WTC11 (cell line): ENCODE data around the gene TMEM165. TPM values are rescaled to one million over a fixed set of nuclear protein-coding genes. Genes with fewer than 3 reads are reported as not detected.
A peak's percentile ranks its signal among the peaks of the same experiment; 100 is the strongest.

Experiments used
- ATAC-seq: fragments of 200-7000 bp; cut with Tn5 transposase; 2 replicates; pipeline ENCODE4 v1.10.0; 2021; ENCODE audit warnings: mild to moderate bottlenecking, moderate library complexity
- CTCF ChIA-PET: fragments of 300-600 bp; sonication (Branson Sonifier 250); formaldehyde crosslinking; loops from one replicate; lab custom pipeline; 2021; ENCODE audit warnings: antibody characterized with exemption; lab: Charles Lee
- POLR2A ChIA-PET: fragments of 350-600 bp; sonication (Branson Sonifier 250); formaldehyde crosslinking; loops from one replicate; lab custom pipeline; 2021; ENCODE audit warnings: antibody characterized with exemption; lab: Charles Lee
- DNase-seq: peaks from one replicate; pipeline ENCODE4 v3.0.0; 2021; ENCODE audit warnings: low spot score
- H3K27ac Mint-ChIP-seq: 2 replicates; pipeline ENCODE4 v1.8.0; 2021; ENCODE audit warnings: mixed read lengths
- H3K27me3 Mint-ChIP-seq: 2 replicates; pipeline ENCODE4 v1.8.0; 2021; ENCODE audit warnings: low read depth, mild to moderate bottlenecking, moderate library complexity, mixed read lengths
- H3K36me3 Mint-ChIP-seq: 2 replicates; pipeline ENCODE4 v1.8.0; 2021; ENCODE audit warnings: mixed read lengths
- H3K4me1 Mint-ChIP-seq: 2 replicates; pipeline ENCODE4 v1.8.0; 2022; ENCODE audit warnings: mixed read lengths
- H3K4me3 Mint-ChIP-seq: 2 replicates; pipeline ENCODE4 v1.8.0; 2021; ENCODE audit warnings: mild to moderate bottlenecking, moderate library complexity, mixed read lengths
- H3K9me3 Mint-ChIP-seq: 2 replicates; pipeline ENCODE4 v1.8.0; 2021; ENCODE audit warnings: mixed read lengths
- ATF3 ChIP-seq: sonication (generic); formaldehyde crosslinking; conservative IDR thresholded peaks from 2 replicates; pipeline ENCODE4 v1.8.1; 2022; ENCODE audit warnings: mild to moderate bottlenecking, missing genetic modification reagents
- CBFB ChIP-seq: sonication (generic); formaldehyde crosslinking; IDR thresholded peaks from 2 replicates; pipeline ENCODE4 v1.8.1; 2022; ENCODE audit warnings: mild to moderate bottlenecking, low read depth, missing genetic modification reagents
- CREB1 ChIP-seq: sonication (generic); formaldehyde crosslinking; IDR thresholded peaks from 2 replicates; pipeline ENCODE4 v1.8.0; 2023; ENCODE audit warnings: mild to moderate bottlenecking, missing genetic modification reagents
- CREM ChIP-seq: sonication (generic); formaldehyde crosslinking; IDR thresholded peaks from 2 replicates; pipeline ENCODE4 v1.8.1; 2022; ENCODE audit warnings: mild to moderate bottlenecking, missing genetic modification reagents, moderate library complexity
- EMX1 ChIP-seq: fragments of 250-450 bp; sonication (Bioruptor Pico); IDR thresholded peaks from 2 replicates; pipeline ENCODE4 v1.8.0; 2021; ENCODE audit warnings: mild to moderate bottlenecking
- ESRRA ChIP-seq: sonication (generic); formaldehyde crosslinking; IDR thresholded peaks from 2 replicates; pipeline ENCODE4 v1.8.1; 2022; ENCODE audit warnings: mild to moderate bottlenecking, missing genetic modification reagents, borderline replicate concordance
- IRF2 ChIP-seq: sonication (generic); formaldehyde crosslinking; IDR thresholded peaks from 2 replicates; pipeline ENCODE4 v1.8.0; 2022; ENCODE audit warnings: low read depth, missing genetic modification reagents, borderline replicate concordance
- JAZF1 ChIP-seq: fragments of 250-450 bp; sonication (Bioruptor Pico); IDR thresholded peaks from 2 replicates; pipeline ENCODE4 v1.9.0; 2021; ENCODE audit warnings: moderate library complexity, mild to moderate bottlenecking, inconsistent platforms
- NFE2L1 ChIP-seq: sonication (generic); formaldehyde crosslinking; IDR thresholded peaks from 2 replicates; pipeline ENCODE4 v1.8.1; 2023; ENCODE audit warnings: missing genetic modification reagents
- NR1H2 ChIP-seq: sonication (generic); formaldehyde crosslinking; IDR thresholded peaks from 2 replicates; pipeline ENCODE4 v1.9.0; 2021; ENCODE audit warnings: mild to moderate bottlenecking, moderate library complexity, missing genetic modification reagents
- SOX15 ChIP-seq: fragments of 250-450 bp; sonication (Bioruptor Pico); IDR thresholded peaks from 2 replicates; pipeline ENCODE4 v1.9.0; 2021; ENCODE audit warnings: mild to moderate bottlenecking
- TEAD4 ChIP-seq: sonication (generic); formaldehyde crosslinking; IDR thresholded peaks from 2 replicates; pipeline ENCODE4 v1.8.0; 2022; ENCODE audit warnings: mild to moderate bottlenecking, missing genetic modification reagents
- TP53 ChIP-seq: sonication (generic); formaldehyde crosslinking; IDR thresholded peaks from 2 replicates; pipeline ENCODE4 v1.8.1; 2023; ENCODE audit warnings: mild to moderate bottlenecking, missing genetic modification reagents
- USF1 ChIP-seq: sonication (generic); formaldehyde crosslinking; IDR thresholded peaks from 2 replicates; pipeline ENCODE4 v1.8.0; 2022; ENCODE audit warnings: mild to moderate bottlenecking, missing genetic modification reagents
- ZNF121 ChIP-seq: sonication (generic); formaldehyde crosslinking; IDR thresholded peaks from 2 replicates; pipeline ENCODE4 v1.8.0; 2023; ENCODE audit warnings: missing genetic modification reagents
- ZNF423 ChIP-seq: fragments of 250-450 bp; sonication (Bioruptor Pico); IDR thresholded peaks from 2 replicates; pipeline ENCODE4 v2.1.2; 2022; ENCODE audit warnings: mild to moderate bottlenecking, moderate library complexity
- total RNA-seq: library from RNA; stranded (reverse); gene quantifications from 3 replicates; pipeline ENCODE4 v1.2.3, GENCODE V29; 2021
- TF ChIP-seq, protein P1 (sequence below): sonication (generic); formaldehyde crosslinking; IDR thresholded peaks from 2 replicates; pipeline ENCODE4 v1.8.1; 2023; ENCODE audit warnings: mild to moderate bottlenecking, missing genetic modification reagents, borderline replicate concordance
- TF ChIP-seq, protein P2 (sequence below): sonication (generic); formaldehyde crosslinking; IDR thresholded peaks from 2 replicates; pipeline ENCODE4 v1.8.1; 2022; ENCODE audit warnings: mild to moderate bottlenecking, moderate library complexity, missing genetic modification reagents
- TF ChIP-seq, protein P3 (sequence below): sonication (generic); formaldehyde crosslinking; IDR thresholded peaks from 2 replicates; pipeline ENCODE4 v1.8.1; 2023; ENCODE audit warnings: mild to moderate bottlenecking, missing genetic modification reagents, moderate library complexity

Gene TMEM165
- total RNA-seq, 1 experiment from 2014 or later, result 88.6 TPM

DNA sequence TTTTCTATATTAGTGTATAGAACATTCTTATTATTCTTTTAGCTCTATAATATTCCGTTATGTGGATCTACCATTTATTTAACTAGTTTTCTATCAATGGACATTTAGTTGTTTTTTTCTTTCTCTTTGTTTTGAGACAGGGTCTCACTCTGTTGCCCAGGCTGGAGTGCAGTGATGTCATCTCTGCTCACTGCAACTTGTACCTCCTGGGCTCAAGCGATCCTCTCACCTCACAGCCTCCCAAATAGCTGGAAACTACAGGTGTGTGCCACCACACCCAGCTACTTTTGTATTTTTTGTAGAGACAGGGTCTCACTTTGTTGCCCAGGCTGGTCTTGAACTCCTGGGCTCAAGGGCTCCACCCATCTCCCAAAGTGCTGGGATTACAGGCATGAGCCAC, 10.8 kb downstream of the TMEM165 start:
- DNase-seq (no peak), ATAC-seq (no peak)
- Mint-ChIP-seq H3K9me3 (0 out of 2 replicates have a peak, but pooled peaks cover 3% of the 10 kb centered on the region), H3K27me3 (no peaks in the 10 kb centered on the region), H3K4me1 (peaks cover 31% of the 10 kb centered on the region), H3K36me3 (peaks cover 33% of the 10 kb centered on the region), H3K27ac (peak overlapping the region; percentile 22; the same call in 1 of the 2 replicates), H3K4me3 (no peak overlapping the region)
- POLR2A ChIA-PET, result no interaction called here
- TF ChIP-seq ZNF121 (CRISPR knock-in tag) (peak; percentile 73; the same call in 1 of the 2 replicates), TEAD4 (CRISPR knock-in tag) (no peak)
- CTCF ChIA-PET, result no interaction called here

DNA sequence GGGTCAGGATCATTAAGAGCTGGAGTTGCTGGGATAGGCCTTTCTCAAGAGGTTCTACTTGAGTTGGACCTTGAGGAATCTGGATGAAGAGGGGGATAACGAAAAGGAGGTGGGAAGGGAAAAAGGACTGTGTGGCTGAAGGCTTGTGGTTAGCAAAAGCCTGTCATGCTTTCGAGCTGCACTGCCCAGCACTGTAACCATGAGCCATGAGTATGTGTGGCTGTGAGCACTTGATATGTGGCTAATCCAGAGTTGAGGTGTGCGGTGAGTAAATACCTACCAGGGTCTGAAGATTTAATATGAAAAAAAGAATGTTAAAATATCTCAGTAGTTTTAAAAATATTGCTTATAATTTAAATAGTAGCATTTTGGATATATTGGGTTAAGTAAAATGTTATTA, 11.4 kb downstream of the TMEM165 start:
- 0 out of 2 replicates have a peak, but pooled peaks cover 3% of the 10 kb centered on the region for H3K9me3 Mint-ChIP-seq
- no peaks in the 10 kb centered on the region for H3K27me3 Mint-ChIP-seq
- H3K4me3 Mint-ChIP-seq, result no peak overlapping the region
- ChIA-PET POLR2A (no interaction called here), CTCF (no interaction called here)
- peak overlapping the region; percentile 8 for H3K27ac Mint-ChIP-seq
- TF ChIP-seq TP53 (CRISPR knock-in tag) (no peak), NR1H2 (CRISPR knock-in tag) (no peak), CREM (CRISPR knock-in tag) (no peak), NFE2L1 (CRISPR knock-in tag) (no peak), ATF3 (CRISPR knock-in tag) (no peak), ESRRA (CRISPR knock-in tag) (no peak), CREB1 (CRISPR knock-in tag) (no peak), JAZF1 (no peak), IRF2 (no peak), SOX15 (CRISPR knock-in tag) (no peak), ZNF423 (CRISPR knock-in tag) (no peak), CBFB (CRISPR knock-in tag) (no peak), USF1 (CRISPR knock-in tag) (no peak), EMX1 (CRISPR knock-in tag) (no peak)
- TF ChIP-seq, protein P1, sequence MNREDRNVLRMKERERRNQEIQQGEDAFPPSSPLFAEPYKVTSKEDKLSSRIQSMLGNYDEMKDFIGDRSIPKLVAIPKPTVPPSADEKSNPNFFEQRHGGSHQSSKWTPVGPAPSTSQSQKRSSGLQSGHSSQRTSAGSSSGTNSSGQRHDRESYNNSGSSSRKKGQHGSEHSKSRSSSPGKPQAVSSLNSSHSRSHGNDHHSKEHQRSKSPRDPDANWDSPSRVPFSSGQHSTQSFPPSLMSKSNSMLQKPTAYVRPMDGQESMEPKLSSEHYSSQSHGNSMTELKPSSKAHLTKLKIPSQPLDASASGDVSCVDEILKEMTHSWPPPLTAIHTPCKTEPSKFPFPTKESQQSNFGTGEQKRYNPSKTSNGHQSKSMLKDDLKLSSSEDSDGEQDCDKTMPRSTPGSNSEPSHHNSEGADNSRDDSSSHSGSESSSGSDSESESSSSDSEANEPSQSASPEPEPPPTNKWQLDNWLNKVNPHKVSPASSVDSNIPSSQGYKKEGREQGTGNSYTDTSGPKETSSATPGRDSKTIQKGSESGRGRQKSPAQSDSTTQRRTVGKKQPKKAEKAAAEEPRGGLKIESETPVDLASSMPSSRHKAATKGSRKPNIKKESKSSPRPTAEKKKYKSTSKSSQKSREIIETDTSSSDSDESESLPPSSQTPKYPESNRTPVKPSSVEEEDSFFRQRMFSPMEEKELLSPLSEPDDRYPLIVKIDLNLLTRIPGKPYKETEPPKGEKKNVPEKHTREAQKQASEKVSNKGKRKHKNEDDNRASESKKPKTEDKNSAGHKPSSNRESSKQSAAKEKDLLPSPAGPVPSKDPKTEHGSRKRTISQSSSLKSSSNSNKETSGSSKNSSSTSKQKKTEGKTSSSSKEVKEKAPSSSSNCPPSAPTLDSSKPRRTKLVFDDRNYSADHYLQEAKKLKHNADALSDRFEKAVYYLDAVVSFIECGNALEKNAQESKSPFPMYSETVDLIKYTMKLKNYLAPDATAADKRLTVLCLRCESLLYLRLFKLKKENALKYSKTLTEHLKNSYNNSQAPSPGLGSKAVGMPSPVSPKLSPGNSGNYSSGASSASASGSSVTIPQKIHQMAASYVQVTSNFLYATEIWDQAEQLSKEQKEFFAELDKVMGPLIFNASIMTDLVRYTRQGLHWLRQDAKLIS (CRISPR knock-in tag), result no peak
- TF ChIP-seq, protein P2, sequence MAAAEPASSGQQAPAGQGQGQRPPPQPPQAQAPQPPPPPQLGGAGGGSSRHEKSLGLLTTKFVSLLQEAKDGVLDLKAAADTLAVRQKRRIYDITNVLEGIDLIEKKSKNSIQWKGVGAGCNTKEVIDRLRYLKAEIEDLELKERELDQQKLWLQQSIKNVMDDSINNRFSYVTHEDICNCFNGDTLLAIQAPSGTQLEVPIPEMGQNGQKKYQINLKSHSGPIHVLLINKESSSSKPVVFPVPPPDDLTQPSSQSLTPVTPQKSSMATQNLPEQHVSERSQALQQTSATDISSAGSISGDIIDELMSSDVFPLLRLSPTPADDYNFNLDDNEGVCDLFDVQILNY, result no peak
- TF ChIP-seq, protein P3, sequence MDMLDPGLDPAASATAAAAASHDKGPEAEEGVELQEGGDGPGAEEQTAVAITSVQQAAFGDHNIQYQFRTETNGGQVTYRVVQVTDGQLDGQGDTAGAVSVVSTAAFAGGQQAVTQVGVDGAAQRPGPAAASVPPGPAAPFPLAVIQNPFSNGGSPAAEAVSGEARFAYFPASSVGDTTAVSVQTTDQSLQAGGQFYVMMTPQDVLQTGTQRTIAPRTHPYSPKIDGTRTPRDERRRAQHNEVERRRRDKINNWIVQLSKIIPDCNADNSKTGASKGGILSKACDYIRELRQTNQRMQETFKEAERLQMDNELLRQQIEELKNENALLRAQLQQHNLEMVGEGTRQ (CRISPR knock-in tag), result no peak
- peaks cover 38% of the 10 kb centered on the region for H3K36me3 Mint-ChIP-seq
- no peak for ATAC-seq
- peaks cover 35% of the 10 kb centered on the region for H3K4me1 Mint-ChIP-seq
- DNase-seq, result no peak
